ENCODE measurements around the gene CFAP61. TPM values are rescaled to one million over a fixed set of nuclear protein-coding genes. Genes with fewer than 3 reads are reported as not detected.

Gene CFAP61
- total RNA-seq, 5 donors from 2014 or later (not counting 1 experiment from before 2014, with no cell fraction given) = not detected

GRCh38 chr20:20395903-20396568 is 343.7 kb downstream of the CFAP61 start:
- H3K27me3 ChIP-seq (replicated peaks in 1 of 2; ENCODE audit: control insufficient read depth in 2 of 2, extremely low read depth in 1 of 2, insufficient read depth in 2 of 2, low read length in 1 of 2) = no peaks in the 10 kb centered on the region
- Mint-ChIP-seq H3K36me3 (peaks cover 34% of the 10 kb centered on the region), H3K4me1 (no peaks in the 10 kb centered on the region), H3K4me3 (no peak overlapping the region), H3K27ac (no peak overlapping the region), H3K9me3 (no peaks in the 10 kb centered on the region), H3K27me3 (no peaks in the 10 kb centered on the region)
- 93% methylated on average over 27 of the region's 29 CpGs for WGBS (ENCODE audit: insufficient coverage)
- POLR2A ChIA-PET = no interaction called here
- H3K4me1 ChIP-seq (ENCODE audit: control insufficient read depth in 1 of 2, extremely low read depth in 1 of 2, insufficient read depth in 2 of 2, low read length in 2 of 2) = no peaks in the 10 kb centered on the region
- no peak overlapping the region for H3K27ac ChIP-seq (ENCODE audit: low read length)
- DNase-seq (no peak), ATAC-seq (replicated peaks in 1 of 4) (no peak)
- H3K36me3 ChIP-seq (ENCODE audit: control insufficient read depth in 2 of 2, extremely low read depth in 1 of 2, insufficient read depth in 1 of 2, low read length in 1 of 2) = peaks cover 8 to 10% of the 10 kb centered on the region in 2 donors
- CTCF ChIA-PET = no interaction called here
- no peaks in the 10 kb centered on the region for H3K9me3 ChIP-seq
- no peak overlapping the region for H3K4me3 ChIP-seq (ENCODE audit: control insufficient read depth in 1 of 2, extremely low read depth in 1 of 2, low read length in 1 of 2)

- POLR2A ChIA-PET = no interaction called here
- CTCF ChIA-PET = no interaction called here
These were observed 344.5 kb downstream of the CFAP61 start for GRCh38 chr20:20396794-20397193.

GRCh38 chr20:20398123-20398522 is 345.8 kb downstream of the CFAP61 start:
- H3K27me3 ChIP-seq (replicated peaks in 1 of 2; ENCODE audit: control insufficient read depth in 2 of 2, extremely low read depth in 1 of 2, insufficient read depth in 2 of 2, low read length in 1 of 2) = no peaks in the 10 kb centered on the region
- Mint-ChIP-seq H3K27ac (no peak overlapping the region), H3K9me3 (no peaks in the 10 kb centered on the region), H3K36me3 (peaks cover 40% of the 10 kb centered on the region), H3K4me1 (no peaks in the 10 kb centered on the region), H3K27me3 (no peaks in the 10 kb centered on the region), H3K4me3 (no peak overlapping the region)
- H3K4me3 ChIP-seq (ENCODE audit: control insufficient read depth in 1 of 2, extremely low read depth in 1 of 2, low read length in 1 of 2) = no peak overlapping the region
- DNase-seq = no peak
- no peak for ATAC-seq (replicated peaks in 1 of 4)
- H3K4me1 ChIP-seq (ENCODE audit: control insufficient read depth in 1 of 2, extremely low read depth in 1 of 2, insufficient read depth in 2 of 2, low read length in 2 of 2) = no peaks in the 10 kb centered on the region
- H3K36me3 ChIP-seq (ENCODE audit: control insufficient read depth in 2 of 2, extremely low read depth in 1 of 2, insufficient read depth in 1 of 2, low read length in 1 of 2) = peaks cover 4 to 8% of the 10 kb centered on the region in 2 donors
- ChIA-PET CTCF (no interaction called here), POLR2A (no interaction called here)
- no peaks in the 10 kb centered on the region for H3K9me3 ChIP-seq
- 96% methylated on average over 7 of the region's 7 CpGs for WGBS (ENCODE audit: insufficient coverage)
- H3K27ac ChIP-seq (ENCODE audit: low read length) = no peak overlapping the region

More at GRCh38 chr20:20396794-20397193, 344.5 kb downstream of the CFAP61 start:
- no peak overlapping the region for H3K4me3 Mint-ChIP-seq
- DNase-seq (no peak), ATAC-seq (replicated peaks in 1 of 4) (no peak)
- H3K36me3 ChIP-seq (ENCODE audit: control insufficient read depth in 2 of 2, extremely low read depth in 1 of 2, insufficient read depth in 1 of 2, low read length in 1 of 2) = peaks cover 8 to 9% of the 10 kb centered on the region in 2 donors
- no peaks in the 10 kb centered on the region for H3K4me1 Mint-ChIP-seq
- no peak overlapping the region for H3K27ac ChIP-seq (ENCODE audit: low read length)
- no peaks in the 10 kb centered on the region for H3K4me1 ChIP-seq (ENCODE audit: control insufficient read depth in 1 of 2, extremely low read depth in 1 of 2, insufficient read depth in 2 of 2, low read length in 2 of 2)
- H3K36me3 Mint-ChIP-seq = peaks cover 41% of the 10 kb centered on the region
- 100% methylated on average over 2 of the region's 3 CpGs for WGBS (ENCODE audit: insufficient coverage)
- H3K9me3 ChIP-seq = no peaks in the 10 kb centered on the region
- H3K9me3 Mint-ChIP-seq = no peaks in the 10 kb centered on the region
- no peak overlapping the region for H3K4me3 ChIP-seq (ENCODE audit: control insufficient read depth in 1 of 2, extremely low read depth in 1 of 2, low read length in 1 of 2)
- H3K27ac Mint-ChIP-seq = no peak overlapping the region
- H3K27me3 Mint-ChIP-seq = no peaks in the 10 kb centered on the region
- H3K27me3 ChIP-seq (replicated peaks in 1 of 2; ENCODE audit: control insufficient read depth in 2 of 2, extremely low read depth in 1 of 2, insufficient read depth in 2 of 2, low read length in 1 of 2) = no peaks in the 10 kb centered on the region

DNA sequence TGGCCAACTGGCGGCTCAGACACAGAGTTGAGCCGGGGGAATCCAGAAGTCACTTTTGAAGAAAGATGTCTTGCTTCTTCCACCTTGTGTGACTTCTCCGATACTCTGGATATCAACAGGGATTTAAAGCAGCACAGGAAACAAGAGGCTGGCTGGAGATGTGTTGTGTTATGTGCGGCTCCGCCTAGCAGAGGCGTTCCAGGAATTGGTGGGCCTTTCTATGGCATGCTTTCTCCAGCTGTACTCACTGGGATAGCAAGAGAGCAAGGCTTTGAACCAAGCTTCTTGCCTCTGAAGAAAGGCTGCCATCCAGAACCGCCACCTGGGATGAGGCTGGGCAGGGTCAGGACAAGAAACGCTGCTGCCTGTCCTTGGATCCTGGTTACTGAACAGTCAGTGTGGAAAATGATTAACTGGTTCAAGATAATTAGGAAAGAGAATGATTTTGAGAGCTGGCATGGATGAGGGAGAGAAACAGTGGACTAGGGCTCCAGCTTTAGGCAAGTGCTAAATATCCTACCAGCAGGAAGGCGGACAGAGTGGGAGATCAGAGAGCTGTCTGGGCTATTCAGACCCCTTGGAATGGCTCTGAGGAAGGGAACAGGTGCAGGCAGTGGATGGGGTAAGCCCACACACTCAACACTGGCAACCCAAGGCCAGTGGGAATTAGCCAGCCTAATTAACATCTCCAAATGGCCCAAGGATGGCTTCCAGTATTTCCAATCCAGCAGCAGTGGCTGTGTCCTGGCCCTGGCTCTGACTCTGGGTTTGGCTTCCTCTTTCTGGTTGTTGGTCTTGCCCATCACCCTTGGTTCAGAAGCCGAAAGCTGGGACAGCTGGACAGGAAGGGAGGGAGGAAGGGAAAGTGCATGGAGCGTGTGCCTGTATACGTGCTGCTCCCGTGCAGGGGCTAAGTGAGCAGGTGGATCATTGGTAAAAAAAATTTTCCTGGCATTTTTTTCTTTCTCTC is 347.5 kb downstream of the CFAP61 start:
- no peaks in the 10 kb centered on the region for H3K27me3 ChIP-seq (replicated peaks in 1 of 2; ENCODE audit: control insufficient read depth in 2 of 2, extremely low read depth in 1 of 2, insufficient read depth in 2 of 2, low read length in 1 of 2)
- Mint-ChIP-seq H3K9me3 (no peaks in the 10 kb centered on the region), H3K27ac (no peak overlapping the region), H3K4me3 (no peak overlapping the region), H3K4me1 (no peaks in the 10 kb centered on the region), H3K36me3 (peaks cover 32% of the 10 kb centered on the region), H3K27me3 (no peaks in the 10 kb centered on the region)
- no peak overlapping the region for H3K4me3 ChIP-seq (ENCODE audit: control insufficient read depth in 1 of 2, extremely low read depth in 1 of 2, low read length in 1 of 2)
- H3K27ac ChIP-seq (ENCODE audit: low read length) = no peak overlapping the region
- H3K4me1 ChIP-seq (ENCODE audit: control insufficient read depth in 1 of 2, extremely low read depth in 1 of 2, insufficient read depth in 2 of 2, low read length in 2 of 2) = no peaks in the 10 kb centered on the region
- ChIA-PET POLR2A (interaction anchor here in 1 of 2 donors (0.6 kb wide), 1 partner anchor 221 kb away, joined by 4 read pairs; no protein-coding TSS in a partner anchor), CTCF (no interaction called here)
- no peak for DNase-seq
- H3K9me3 ChIP-seq = no peaks in the 10 kb centered on the region
- H3K36me3 ChIP-seq (ENCODE audit: control insufficient read depth in 2 of 2, extremely low read depth in 1 of 2, insufficient read depth in 1 of 2, low read length in 1 of 2) = peaks cover 8 to 10% of the 10 kb centered on the region in 2 donors
- ATAC-seq (replicated peaks in 1 of 4) = no peak
- 98% methylated on average over 8 of the region's 13 CpGs for WGBS (ENCODE audit: insufficient coverage)

- Histone ChIP-seq H3K9me3 (no peaks in the 10 kb centered on the region), H3K27me3 (replicated peaks in 1 of 2; ENCODE audit: control insufficient read depth in 2 of 2, extremely low read depth in 1 of 2, insufficient read depth in 2 of 2, low read length in 1 of 2) (no peaks in the 10 kb centered on the region), H3K36me3 (ENCODE audit: control insufficient read depth in 2 of 2, extremely low read depth in 1 of 2, insufficient read depth in 1 of 2, low read length in 1 of 2) (peaks cover 4 to 15% of the 10 kb centered on the region in 2 donors), H3K4me3 (ENCODE audit: control insufficient read depth in 1 of 2, extremely low read depth in 1 of 2, low read length in 1 of 2) (no peak overlapping the region), H3K27ac (ENCODE audit: low read length) (no peak overlapping the region), H3K4me1 (ENCODE audit: control insufficient read depth in 1 of 2, extremely low read depth in 1 of 2, insufficient read depth in 2 of 2, low read length in 2 of 2) (no peaks in the 10 kb centered on the region)
- no peaks in the 10 kb centered on the region for H3K9me3 Mint-ChIP-seq
- peaks cover 42% of the 10 kb centered on the region for H3K36me3 Mint-ChIP-seq
- ChIA-PET POLR2A (no interaction called here), CTCF (no interaction called here)
- H3K4me3 Mint-ChIP-seq = no peak overlapping the region
- no peaks in the 10 kb centered on the region for H3K27me3 Mint-ChIP-seq
- no peak for DNase-seq
- H3K27ac Mint-ChIP-seq = no peak overlapping the region
- no peaks in the 10 kb centered on the region for H3K4me1 Mint-ChIP-seq
- no CpG with 5 or more reads among the region's 3 CpGs for WGBS (ENCODE audit: insufficient coverage)
- no peak for ATAC-seq (replicated peaks in 1 of 4)
These were observed 349.7 kb downstream of the CFAP61 start for GRCh38 chr20:20401991-20402390.

DNA sequence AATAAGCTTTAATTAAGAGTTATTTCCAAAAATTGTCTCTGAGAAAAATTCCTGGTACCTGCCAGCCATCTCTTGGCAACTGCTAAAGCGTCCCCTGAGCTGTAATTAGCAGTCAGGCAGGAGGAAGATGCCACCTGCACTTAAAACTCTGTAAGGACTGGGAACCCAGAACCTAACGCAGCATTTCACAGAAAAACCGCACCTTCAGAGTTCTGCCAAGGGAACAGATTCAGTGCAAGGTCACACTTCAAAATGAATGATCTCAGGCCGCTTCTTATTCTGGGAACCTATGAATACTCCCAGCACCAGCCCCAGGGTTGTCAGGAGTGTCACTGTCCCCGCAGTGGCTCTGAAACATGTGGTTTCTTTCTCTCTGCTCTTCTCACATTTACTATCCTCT is 352.3 kb downstream of the CFAP61 start:
- H3K27me3 Mint-ChIP-seq = no peaks in the 10 kb centered on the region
- H3K4me3 Mint-ChIP-seq = no peak overlapping the region
- DNase-seq (no peak), ATAC-seq (replicated peaks in 1 of 4) (no peak)
- Histone ChIP-seq H3K27ac (ENCODE audit: low read length) (no peak overlapping the region), H3K9me3 (no peaks in the 10 kb centered on the region), H3K27me3 (replicated peaks in 1 of 2; ENCODE audit: control insufficient read depth in 2 of 2, extremely low read depth in 1 of 2, insufficient read depth in 2 of 2, low read length in 1 of 2) (no peaks in the 10 kb centered on the region), H3K4me3 (ENCODE audit: control insufficient read depth in 1 of 2, extremely low read depth in 1 of 2, low read length in 1 of 2) (no peak overlapping the region), H3K4me1 (ENCODE audit: control insufficient read depth in 1 of 2, extremely low read depth in 1 of 2, insufficient read depth in 2 of 2, low read length in 2 of 2) (no peaks in the 10 kb centered on the region), H3K36me3 (ENCODE audit: control insufficient read depth in 2 of 2, extremely low read depth in 1 of 2, insufficient read depth in 1 of 2, low read length in 1 of 2) (peaks cover 4 to 16% of the 10 kb centered on the region in 2 donors)
- no peaks in the 10 kb centered on the region for H3K9me3 Mint-ChIP-seq
- 90% methylated on average over 3 of the region's 5 CpGs for WGBS (ENCODE audit: insufficient coverage)
- H3K36me3 Mint-ChIP-seq = peaks cover 39% of the 10 kb centered on the region
- H3K27ac Mint-ChIP-seq = no peak overlapping the region
- POLR2A ChIA-PET = no interaction called here
- no peaks in the 10 kb centered on the region for H3K4me1 Mint-ChIP-seq
- CTCF ChIA-PET = no interaction called here

Measured in T-cell (primary cell).